GM10248 (cell line): ENCODE results near the gene ITGB1.

Experiments used
- CTCF ChIA-PET: fragments of 300-600 bp; sonication (Branson Sonifier 250); formaldehyde crosslinking; extraction: SDS; loops from one replicate; lab custom pipeline; 2021; ENCODE audit warnings: antibody characterized with exemption; lab: Yijun Ruan, JAX
- POLR2A ChIA-PET: fragments of 350-650 bp; sonication (Branson Sonifier 250); formaldehyde crosslinking; extraction: SDS; loops from one replicate; lab custom pipeline; 2020; ENCODE audit warnings: antibody characterized with exemption; lab: Yijun Ruan, JAX
- DNase-seq: peaks from one replicate; pipeline ENCODE4 v3.0.0; 2012; ENCODE audit errors: extremely low spot score
- CTCF ChIP-seq: IDR thresholded peaks from 2 replicates; pipeline ENCODE4 v1.5.1; 2012; ENCODE audit warnings: mild to moderate bottlenecking, low read depth; ENCODE audit errors: extremely low read depth, missing control alignments, control extremely low read depth

Gene ITGB1

GRCh38 chr10:32865170-32865569 is 92.9 kb downstream of the ITGB1 start:
- DNase-seq: no peak
- CTCF ChIA-PET: interaction anchor here (1.2 to 1.7 kb wide), 2 partner anchors 9 to 26 kb away, joined by 3 to 7 read pairs; no protein-coding TSS in a partner anchor
- TF ChIP-seq CTCF: no peak
- POLR2A ChIA-PET: no interaction called here

- ChIA-PET CTCF (no interaction called here), POLR2A (no interaction called here)
- no peak for TF ChIP-seq CTCF
- DNase-seq: no peak
Observed at GRCh38 chr10:32854435-32854834, 103.6 kb downstream of the ITGB1 start.

DNA sequence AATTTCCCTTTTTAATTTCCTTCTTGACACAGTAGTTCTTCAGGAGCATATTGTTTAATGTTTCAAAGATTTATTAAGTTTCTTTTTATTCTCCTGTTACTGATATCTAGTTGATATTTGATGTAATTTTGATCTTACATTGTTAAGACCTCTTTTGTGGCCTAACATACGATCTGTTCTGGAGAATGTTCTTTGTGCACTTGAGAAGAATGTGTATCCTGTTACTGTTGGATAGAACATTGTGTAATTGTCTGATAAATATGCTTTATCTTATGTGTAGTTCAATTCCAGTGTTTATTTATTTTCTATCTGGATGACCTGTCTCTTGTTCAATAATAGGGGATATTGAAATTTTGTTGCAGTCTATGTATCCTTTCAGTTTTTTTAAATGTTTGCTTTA is 106.7 kb downstream of the ITGB1 start:
- POLR2A ChIA-PET: no interaction called here
- CTCF ChIA-PET: interaction anchor here (1.1 kb wide), 1 partner anchor 8 kb away, joined by 3 read pairs; no protein-coding TSS in a partner anchor
- DNase-seq: no peak
- TF ChIP-seq CTCF: no peak
